HepG2 (cell line): ENCODE results near the gene SLC15A1. TPM values are rescaled to one million over a fixed set of nuclear protein-coding genes. Genes with fewer than 3 reads are reported as not detected.

Experiments
- ATAC-seq: fragments of 200-7000 bp; cut with Tn5 transposase; 3 replicates; pipeline ENCODE4 v1.9.1; 2020; ENCODE audit warnings: mild to moderate bottlenecking, moderate library complexity
- BruUV-seq: library from RNA; stranded (reverse); fragments of 400-500 nt; replicated peaks from 2 replicates; lab custom pipeline; 2021; lab: Mats Ljungman, UMichigan
- CTCF ChIA-PET: fragments of 300-600 bp; formaldehyde crosslinking; extraction: SDS; loops from one replicate; lab custom pipeline; 2021; ENCODE audit warnings: low total read pairs, inconsistent platforms, low intra/inter-chr PET ratio; lab: Yijun Ruan, JAX
- POLR2A ChIA-PET: fragments of 350-600 bp; sonication (Branson Sonifier 250); formaldehyde crosslinking; loops from one replicate; lab custom pipeline; 2020; ENCODE audit warnings: antibody characterized with exemption, inconsistent platforms; lab: Yijun Ruan, JAX
- DNase-seq: peaks from one replicate; pipeline ENCODE4 v3.0.0-alpha.2; 2015; ENCODE audit warnings: low spot score
- FAIRE-seq: peaks from 3 replicates; lab custom pipeline; 2011; peaks lifted over from hg19 to GRCh38; lab: Jason Lieb, UNC
- H2AFZ ChIP-seq: one replicate; pipeline ENCODE4 v1.6.1; 2011; ENCODE audit warnings: low read length, inconsistent platforms
- H3K27ac ChIP-seq: fragments of 300-600 bp; 3 replicates; pipeline ENCODE4 v1.8.0; 2011; ENCODE audit warnings: mixed run types, mild to moderate bottlenecking, mixed read lengths, low read length, inconsistent platforms; ENCODE audit not compliant: insufficient read depth; ENCODE audit errors: extremely low read length
- H3K27me3 ChIP-seq, 2 experiments: fragments of 200-600 bp in 1 of 2; 2 replicates in 1 of 2; 3 replicates in 1 of 2; pipeline versions ENCODE4 v1.6.0 to v1.8.0; 2011; ENCODE audit warnings: low read length in 2 of 2, mild to moderate bottlenecking in 2 of 2, moderate library complexity in 2 of 2, inconsistent platforms in 1 of 2; ENCODE audit not compliant: insufficient read depth in 2 of 2, control insufficient read depth in 1 of 2
- H3K36me3 ChIP-seq, 2 experiments: fragments of 200-600 bp in 1 of 2; replicated peaks in 1 of 2; 2 replicates in 1 of 2; 3 replicates in 1 of 2; pipeline versions ENCODE4 v1.5.1 to v1.8.0; 2011; ENCODE audit warnings: low read length in 2 of 2, inconsistent platforms in 1 of 2; ENCODE audit not compliant: insufficient read depth in 2 of 2, control insufficient read depth in 1 of 2
- H3K4me1 ChIP-seq: 2 replicates; pipeline ENCODE4 v1.5.1; 2012; ENCODE audit warnings: low read length, inconsistent platforms; ENCODE audit not compliant: insufficient read depth
- H3K4me2 ChIP-seq: 2 replicates; pipeline ENCODE4 v1.6.0; 2011; ENCODE audit warnings: low read depth, low read length, inconsistent platforms
- H3K4me3 ChIP-seq, 3 experiments: fragments of 200-600 bp in 1 of 3; sonication (generic), shearing (Covaris generic) in 1 of 3; replicated peaks in 1 of 3; 2 replicates each; pipeline ENCODE4 v1.5.1; 2011 to 2016; ENCODE audit warnings: low read length in 3 of 3, inconsistent platforms in 2 of 3, low read depth in 2 of 3, mild to moderate bottlenecking in 2 of 3, control low read depth in 1 of 3, mixed read lengths in 1 of 3; ENCODE audit not compliant: insufficient read depth in 1 of 3
- H3K79me2 ChIP-seq: one replicate; pipeline ENCODE4 v1.6.1; 2011; ENCODE audit warnings: low read length, inconsistent platforms; ENCODE audit not compliant: insufficient read depth
- H3K9ac ChIP-seq: 2 replicates; pipeline ENCODE4 v1.6.0; 2011; ENCODE audit warnings: mild to moderate bottlenecking, low read depth, low read length, inconsistent platforms; ENCODE audit not compliant: insufficient read depth
- H3K9me3 ChIP-seq: 2 replicates; pipeline ENCODE4 v1.5.1; 2012; ENCODE audit warnings: mild to moderate bottlenecking, low read length
- H4K20me1 ChIP-seq: 2 replicates; pipeline ENCODE4 v1.6.0; 2011; ENCODE audit warnings: inconsistent platforms, mild to moderate bottlenecking, low read length, moderate library complexity; ENCODE audit not compliant: insufficient read depth
- ARID2 ChIP-seq: sonication (generic); formaldehyde crosslinking; IDR thresholded peaks from 2 replicates; pipeline ENCODE4 v1.8.1; 2022; ENCODE audit warnings: mild to moderate bottlenecking, missing genetic modification reagents, borderline replicate concordance
- SMARCE1 ChIP-seq: fragments of 450-650 bp; IDR thresholded peaks from 2 replicates; pipeline ENCODE4 v1.6.1; 2017; ENCODE audit warnings: borderline replicate concordance
- WGBS: methylation state at CpG from one replicate; pipeline ENCODE4 v1.1.6; 2017; ENCODE audit warnings: low lambda C conversion rate; 5-methylcytosine and 5-hydroxymethylcytosine counted together
- in situ Hi-C: cut with HindIII; loops from 2 replicates; pipeline ENCODE4 v1.10.0; 2017; ENCODE audit warnings: low pct_unique_long_range_greater_than_20kb; ENCODE audit not compliant: extremely low pct_ligation_motif_present
- intact Hi-C: fragments of 100-400 bp; cut with micrococcal nuclease; formaldehyde crosslinking; loops from one replicate; pipeline ENCODE4 v1.10.0; 2022; ENCODE audit not compliant: unreplicated experiment
- polyA plus RNA-seq, 8 experiments: library from polyadenylated mRNA; depleted of rRNA in 3 of 8; stranded (reverse) in 7 of 8; unstranded in 1 of 8; fragments of >200 nt; fragmentation: Illumina TruSeq in 4 of 8; extraction: Trizol in 4 of 8; gene quantifications; 2 replicates each; pipeline versions ENCODE4 v1.2.1 to v1.2.3, GENCODE V29; 2011 to 2016; ENCODE audit warnings: low read depth in 4 of 8, missing spikeins in 1 of 8, mixed read lengths in 1 of 8; ENCODE audit not compliant: insufficient read depth in 1 of 8
- total RNA-seq, 5 experiments: library from RNA; depleted of rRNA; stranded (reverse); fragments of >200 nt; fragmentation: Illumina TruSeq; extraction: Trizol; gene quantifications; 2 replicates each; pipeline ENCODE4 v1.2.3, GENCODE V29; 2016; ENCODE audit warnings: low read depth in 1 of 5
- TF ChIP-seq, protein P1 (sequence below), 2 experiments: fragments of 450-650 bp in 1 of 2; sonication (generic) in 1 of 2; formaldehyde crosslinking in 1 of 2; IDR thresholded peaks; 2 replicates each; pipeline versions ENCODE4 v1.6.1 to v1.8.0; 2016 to 2022; ENCODE audit warnings: antibody characterized with exemption in 1 of 2, mild to moderate bottlenecking in 1 of 2, missing genetic modification reagents in 1 of 2

Gene SLC15A1
- total and polyA plus RNA-seq, 2 of the 13 experiments (the other 11 are each of a cell fraction or from before 2014, with no cell fraction given) = 0.17 to 0.20 TPM

DNA sequence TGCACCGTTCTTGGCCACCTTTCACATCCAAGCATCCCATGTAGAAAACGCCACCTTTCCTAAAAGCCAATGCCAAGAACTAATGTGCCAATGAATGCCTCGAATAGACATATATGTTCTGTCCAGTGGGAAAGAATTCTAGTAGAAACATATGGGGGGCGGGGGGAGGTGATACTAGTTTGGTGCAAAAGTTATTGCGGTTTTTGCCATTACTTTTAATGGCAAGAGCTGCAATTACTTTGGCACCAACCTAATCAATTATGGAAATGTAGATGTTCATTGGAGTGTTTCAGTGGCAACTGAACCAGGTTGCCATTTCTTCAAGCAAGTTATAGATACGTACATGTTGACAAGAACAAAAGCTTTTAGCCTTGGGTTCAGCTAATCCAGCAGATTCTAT lies 34.6 kb downstream of the SLC15A1 start:
- intact Hi-C loops (no loop called here), in situ Hi-C loops (no loop called here)
- BruUV-seq = no TSS peak
- no peaks in the 10 kb centered on the region for H3K79me2 ChIP-seq
- no peaks in the 10 kb centered on the region for H3K27me3 ChIP-seq
- H2AFZ ChIP-seq = no peak overlapping the region
- no peak overlapping the region for H3K27ac ChIP-seq
- POLR2A ChIA-PET = no interaction called here
- no peak overlapping the region for H3K9ac ChIP-seq
- no peak overlapping the region for H3K4me3 ChIP-seq
- TF ChIP-seq ARID2 (CRISPR knock-in tag) = no peak
- TF ChIP-seq, protein P1, sequence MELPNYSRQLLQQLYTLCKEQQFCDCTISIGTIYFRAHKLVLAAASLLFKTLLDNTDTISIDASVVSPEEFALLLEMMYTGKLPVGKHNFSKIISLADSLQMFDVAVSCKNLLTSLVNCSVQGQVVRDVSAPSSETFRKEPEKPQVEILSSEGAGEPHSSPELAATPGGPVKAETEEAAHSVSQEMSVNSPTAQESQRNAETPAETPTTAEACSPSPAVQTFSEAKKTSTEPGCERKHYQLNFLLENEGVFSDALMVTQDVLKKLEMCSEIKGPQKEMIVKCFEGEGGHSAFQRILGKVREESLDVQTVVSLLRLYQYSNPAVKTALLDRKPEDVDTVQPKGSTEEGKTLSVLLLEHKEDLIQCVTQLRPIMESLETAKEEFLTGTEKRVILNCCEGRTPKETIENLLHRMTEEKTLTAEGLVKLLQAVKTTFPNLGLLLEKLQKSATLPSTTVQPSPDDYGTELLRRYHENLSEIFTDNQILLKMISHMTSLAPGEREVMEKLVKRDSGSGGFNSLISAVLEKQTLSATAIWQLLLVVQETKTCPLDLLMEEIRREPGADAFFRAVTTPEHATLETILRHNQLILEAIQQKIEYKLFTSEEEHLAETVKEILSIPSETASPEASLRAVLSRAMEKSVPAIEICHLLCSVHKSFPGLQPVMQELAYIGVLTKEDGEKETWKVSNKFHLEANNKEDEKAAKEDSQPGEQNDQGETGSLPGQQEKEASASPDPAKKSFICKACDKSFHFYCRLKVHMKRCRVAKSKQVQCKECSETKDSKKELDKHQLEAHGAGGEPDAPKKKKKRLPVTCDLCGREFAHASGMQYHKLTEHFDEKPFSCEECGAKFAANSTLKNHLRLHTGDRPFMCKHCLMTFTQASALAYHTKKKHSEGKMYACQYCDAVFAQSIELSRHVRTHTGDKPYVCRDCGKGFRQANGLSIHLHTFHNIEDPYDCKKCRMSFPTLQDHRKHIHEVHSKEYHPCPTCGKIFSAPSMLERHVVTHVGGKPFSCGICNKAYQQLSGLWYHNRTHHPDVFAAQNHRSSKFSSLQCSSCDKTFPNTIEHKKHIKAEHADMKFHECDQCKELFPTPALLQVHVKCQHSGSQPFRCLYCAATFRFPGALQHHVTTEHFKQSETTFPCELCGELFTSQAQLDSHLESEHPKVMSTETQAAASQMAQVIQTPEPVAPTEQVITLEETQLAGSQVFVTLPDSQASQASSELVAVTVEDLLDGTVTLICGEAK (IDR thresholded peaks at IDR 0.05) = peak; percentile 57; the same call in 1 of the 2 replicates
- TF ChIP-seq, protein P1 (CRISPR knock-in tag; IDR thresholded peaks at IDR 0.05) = no peak
- no peak for TF ChIP-seq SMARCE1
- TF ChIP-seq, all 625 proteins: peak for 1
- Histone ChIP-seq H3K4me2 (no peak overlapping the region), H3K36me3 (no peaks in the 10 kb centered on the region), H3K9me3 (no peaks in the 10 kb centered on the region), H4K20me1 (no peaks in the 10 kb centered on the region), H3K4me1 (no peaks in the 10 kb centered on the region)
- FAIRE-seq (no peak), DNase-seq (no peak), ATAC-seq (no peak)
- 69% methylated on average over 6 of the region's 6 CpGs for WGBS
- CTCF ChIA-PET = no interaction called here
